Lower leg skin (tissue), 4 donors: ENCODE data around the gene RADX. TPM values are rescaled to one million over a fixed set of nuclear protein-coding genes. Genes with fewer than 3 reads are reported as not detected.
A peak's percentile ranks its signal among the peaks of the same experiment; 100 is the strongest.
"Not testable (repeated sequence)": the region's sequence is repeated elsewhere in the genome, so short reads cannot be mapped to it uniquely, and the experiment has no call there.

Experiments used
- DNase-seq, 2 donors: peaks; one replicate each; pipeline ENCODE4 v3.0.0-alpha.2; 2019; ENCODE audit warnings: low spot score in 2 of 2
- H3K4me3 ChIP-seq: fragments of 200-600 bp; sonication (generic); 2 replicates; pipeline ENCODE4 v1.5.1; 2017; ENCODE audit warnings: mild to moderate bottlenecking, low read depth; ENCODE audit not compliant: poor library complexity, severe bottlenecking
- CTCF ChIP-seq, 3 donors: fragments of 450-650 bp; IDR thresholded peaks; one replicate each; pipeline ENCODE4 v1.5.1; 2016; ENCODE audit warnings: antibody characterized with exemption in 3 of 3, mild to moderate bottlenecking in 3 of 3, moderate library complexity in 2 of 3
- POLR2A ChIP-seq, 2 donors: fragments of 450-650 bp; IDR thresholded peaks; one replicate each; pipeline ENCODE4 v1.6.1; 2016 to 2017; ENCODE audit warnings: antibody characterized with exemption in 2 of 2, mild to moderate bottlenecking in 1 of 2, moderate library complexity in 1 of 2
- WGBS, 2 donors: methylation state at CpG; one replicate each; pipeline ENCODE4 v1.1.5; 2018; 5-methylcytosine and 5-hydroxymethylcytosine counted together
- intact Hi-C: fragments of 100-400 bp; cut with DNase I; formaldehyde crosslinking; loops from one replicate; pipeline ENCODE4 v1.15.0; 2023; ENCODE audit warnings: low total_unique reads
- total RNA-seq, 4 donors: library from RNA; depleted of rRNA; stranded (reverse); fragments of >200 nt; gene quantifications; one replicate each; pipeline ENCODE4 v1.1.0, GENCODE V29; 2016

RADX gene
- total RNA-seq, 4 donors from 2014 or later = 1.6 to 5.1 (median 2.8) TPM

- WGBS, 2 donors = 63 to 78% methylated on average over 1 of the region's 1 CpG
- TF ChIP-seq CTCF (IDR thresholded peaks at IDR 0.05) = no peak
- no peak for TF ChIP-seq POLR2A (IDR thresholded peaks at IDR 0.05)
- intact Hi-C loops = no loop called here
- no peak overlapping the region for H3K4me3 ChIP-seq
- no peak for DNase-seq
Observed at GRCh38 chrX:106649523-106650428, 38.0 kb downstream of the RADX start.

GRCh38 chrX:106653625-106654024, 41.8 kb downstream of the RADX start:
- intact Hi-C loops, DNase-seq, H3K4me3 ChIP-seq: not testable (repeated sequence)
- WGBS, 2 donors = 81 to 100% methylated on average over 2 of the region's 2 CpGs

- H3K4me3 ChIP-seq = no peak overlapping the region
- DNase-seq = no peak
- 54 to 74% methylated on average over 1 of the region's 1 CpG for WGBS, 2 donors
- intact Hi-C loops = no loop called here
- TF ChIP-seq CTCF (IDR thresholded peaks at IDR 0.05) = no peak
- TF ChIP-seq POLR2A (IDR thresholded peaks at IDR 0.05) = no peak
Observed at GRCh38 chrX:106670631-106671030, 58.9 kb downstream of the RADX start.

GRCh38 chrX:106672527-106672926, 60.7 kb downstream of the RADX start:
- WGBS, 2 donors = 32 to 57% methylated on average over 3 to 4 of the region's 4 CpGs
- intact Hi-C loops = no loop called here
- peak in 1 of 2 donors; percentile 14 for DNase-seq
- TF ChIP-seq CTCF (IDR thresholded peaks at IDR 0.05) (no peak), POLR2A (IDR thresholded peaks at IDR 0.05) (no peak)
- H3K4me3 ChIP-seq = no peak overlapping the region

- WGBS, 2 donors = 29 to 46% methylated on average over 2 of the region's 2 CpGs
- intact Hi-C loops = no loop called here
- TF ChIP-seq CTCF (IDR thresholded peaks at IDR 0.05) (no peak), POLR2A (IDR thresholded peaks at IDR 0.05) (no peak)
- DNase-seq = no peak
- H3K4me3 ChIP-seq = no peak overlapping the region
Observed at GRCh38 chrX:106680716-106681115, 68.9 kb downstream of the RADX start.

GRCh38 chrX:106684207-106684606, 72.4 kb downstream of the RADX start:
- no peak overlapping the region for H3K4me3 ChIP-seq
- 68 to 75% methylated on average over 4 of the region's 4 CpGs for WGBS, 2 donors
- intact Hi-C loops = no loop called here
- TF ChIP-seq POLR2A (IDR thresholded peaks at IDR 0.05) (no peak), CTCF (IDR thresholded peaks at IDR 0.05) (no peak)
- DNase-seq = no peak
